ENCODE results near the gene TMEM54. TPM values are rescaled to one million over a fixed set of nuclear protein-coding genes. Genes with fewer than 3 reads are reported as not detected.

Gene TMEM54
- total and polyA plus RNA-seq, 9 of the 15 experiments (the other 6 are each of a cell fraction or from before 2014, with no cell fraction given) = 1.00 to 16.2 (median 8.2) TPM

DNA sequence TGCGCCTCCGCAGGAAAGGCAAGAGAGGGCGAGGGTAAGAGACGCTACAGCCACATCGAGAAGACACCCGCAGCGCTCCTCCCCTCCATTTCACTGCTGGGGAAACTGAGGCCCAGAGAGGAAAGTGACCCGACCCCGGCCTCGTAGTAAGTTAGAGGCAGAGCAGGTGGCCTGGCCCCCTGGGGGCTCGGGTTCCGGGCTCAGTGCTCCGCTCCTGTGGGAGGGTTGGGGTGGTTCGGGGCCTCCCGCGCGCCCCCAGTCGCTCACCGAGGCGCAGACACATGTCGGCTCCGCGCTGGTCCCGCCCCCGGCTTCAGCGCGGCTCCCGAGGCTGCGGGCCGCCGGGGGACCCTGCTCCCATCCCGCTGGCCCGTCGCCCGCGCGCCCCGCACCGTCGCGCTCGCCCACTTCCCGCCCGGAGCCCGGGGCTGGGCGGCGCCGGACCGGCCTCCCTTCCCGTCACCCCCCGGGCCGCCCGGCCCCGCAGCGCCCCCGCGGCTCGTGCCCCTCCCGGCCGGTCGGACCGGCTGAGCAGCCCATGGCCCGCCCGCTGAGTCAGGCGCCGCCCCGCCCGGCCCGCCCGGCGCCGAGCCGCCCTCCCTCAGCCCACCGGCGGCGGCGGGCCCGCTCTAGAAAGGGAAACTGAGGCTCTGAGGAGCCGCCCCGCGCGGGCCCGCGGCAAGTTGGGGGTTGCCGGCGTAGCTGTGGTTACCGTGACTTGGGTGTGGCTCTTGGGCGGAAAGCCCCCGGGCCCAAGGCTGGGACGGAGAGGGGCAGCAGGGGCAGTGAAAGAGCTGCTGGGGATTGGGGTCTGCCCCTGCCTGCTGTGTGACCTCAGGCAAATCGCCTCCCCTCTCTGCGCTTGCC, at the start of gene TMEM54 (continued):
- TF ChIP-seq, protein P1, sequence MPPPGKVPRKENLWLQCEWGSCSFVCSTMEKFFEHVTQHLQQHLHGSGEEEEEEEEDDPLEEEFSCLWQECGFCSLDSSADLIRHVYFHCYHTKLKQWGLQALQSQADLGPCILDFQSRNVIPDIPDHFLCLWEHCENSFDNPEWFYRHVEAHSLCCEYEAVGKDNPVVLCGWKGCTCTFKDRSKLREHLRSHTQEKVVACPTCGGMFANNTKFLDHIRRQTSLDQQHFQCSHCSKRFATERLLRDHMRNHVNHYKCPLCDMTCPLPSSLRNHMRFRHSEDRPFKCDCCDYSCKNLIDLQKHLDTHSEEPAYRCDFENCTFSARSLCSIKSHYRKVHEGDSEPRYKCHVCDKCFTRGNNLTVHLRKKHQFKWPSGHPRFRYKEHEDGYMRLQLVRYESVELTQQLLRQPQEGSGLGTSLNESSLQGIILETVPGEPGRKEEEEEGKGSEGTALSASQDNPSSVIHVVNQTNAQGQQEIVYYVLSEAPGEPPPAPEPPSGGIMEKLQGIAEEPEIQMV (tag; conservative IDR thresholded peaks at IDR 0.05; ENCODE audit: low read depth) = no peak
- TF ChIP-seq, protein P2, sequence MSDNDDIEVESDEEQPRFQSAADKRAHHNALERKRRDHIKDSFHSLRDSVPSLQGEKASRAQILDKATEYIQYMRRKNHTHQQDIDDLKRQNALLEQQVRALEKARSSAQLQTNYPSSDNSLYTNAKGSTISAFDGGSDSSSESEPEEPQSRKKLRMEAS (CRISPR knock-in tag; IDR thresholded peaks at IDR 0.05) = no peak
- TF ChIP-seq CTBP1 (IDR thresholded peaks at IDR 0.05; ENCODE audit: borderline replicate concordance) (0 out of 2 replicates have a peak, but pooled peaks have one; percentile 5), RBBP5 (IDR thresholded peaks at IDR 0.05; ENCODE audit: borderline replicate concordance, insufficient read depth, low read length, poor library complexity, severe bottlenecking) (peak; percentile 54), YY1 (IDR thresholded peaks at IDR 0.05; ENCODE audit: borderline replicate concordance in 1 of 3, control insufficient read depth in 1 of 3, extremely low read depth in 1 of 3, insufficient read depth in 3 of 3, insufficient read length in 1 of 3, insufficient replicate concordance in 2 of 3, low read depth in 1 of 3, low read length in 2 of 3) (peak in 1 of 3 experiments; percentile 11), PHB (CRISPR knock-in tag; IDR thresholded peaks at IDR 0.05) (0 out of 2 replicates have a peak, but pooled peaks have one; percentile 90), MAZ (CRISPR knock-in tag; conservative IDR thresholded peaks at IDR 0.05 in 1 of 2, IDR thresholded peaks at IDR 0.05 in 1 of 2) (peak in 1 of 2 experiments; percentile 43; a peak in 1 of 4 replicates), CHD4 (IDR thresholded peaks at IDR 0.05; ENCODE audit: insufficient read depth, insufficient replicate concordance, low read depth, low read length, poor library complexity, severe bottlenecking) (peak; percentile 32), POLR2AphosphoS5 (IDR thresholded peaks at IDR 0.05; ENCODE audit: control insufficient read depth, insufficient read depth, low read depth, low read length) (no peak)
- TF ChIP-seq, protein P3, sequence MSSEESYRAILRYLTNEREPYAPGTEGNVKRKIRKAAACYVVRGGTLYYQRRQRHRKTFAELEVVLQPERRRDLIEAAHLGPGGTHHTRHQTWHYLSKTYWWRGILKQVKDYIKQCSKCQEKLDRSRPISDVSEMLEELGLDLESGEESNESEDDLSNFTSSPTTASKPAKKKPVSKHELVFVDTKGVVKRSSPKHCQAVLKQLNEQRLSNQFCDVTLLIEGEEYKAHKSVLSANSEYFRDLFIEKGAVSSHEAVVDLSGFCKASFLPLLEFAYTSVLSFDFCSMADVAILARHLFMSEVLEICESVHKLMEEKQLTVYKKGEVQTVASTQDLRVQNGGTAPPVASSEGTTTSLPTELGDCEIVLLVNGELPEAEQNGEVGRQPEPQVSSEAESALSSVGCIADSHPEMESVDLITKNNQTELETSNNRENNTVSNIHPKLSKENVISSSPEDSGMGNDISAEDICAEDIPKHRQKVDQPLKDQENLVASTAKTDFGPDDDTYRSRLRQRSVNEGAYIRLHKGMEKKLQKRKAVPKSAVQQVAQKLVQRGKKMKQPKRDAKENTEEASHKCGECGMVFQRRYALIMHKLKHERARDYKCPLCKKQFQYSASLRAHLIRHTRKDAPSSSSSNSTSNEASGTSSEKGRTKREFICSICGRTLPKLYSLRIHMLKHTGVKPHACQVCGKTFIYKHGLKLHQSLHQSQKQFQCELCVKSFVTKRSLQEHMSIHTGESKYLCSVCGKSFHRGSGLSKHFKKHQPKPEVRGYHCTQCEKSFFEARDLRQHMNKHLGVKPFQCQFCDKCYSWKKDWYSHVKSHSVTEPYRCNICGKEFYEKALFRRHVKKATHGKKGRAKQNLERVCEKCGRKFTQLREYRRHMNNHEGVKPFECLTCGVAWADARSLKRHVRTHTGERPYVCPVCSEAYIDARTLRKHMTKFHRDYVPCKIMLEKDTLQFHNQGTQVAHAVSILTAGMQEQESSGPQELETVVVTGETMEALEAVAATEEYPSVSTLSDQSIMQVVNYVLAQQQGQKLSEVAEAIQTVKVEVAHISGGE (CRISPR knock-in tag; IDR thresholded peaks at IDR 0.05) = peak in 1 of 3 experiments; percentile 37; a peak in 1 of 6 replicates
- TF ChIP-seq, protein P4, sequence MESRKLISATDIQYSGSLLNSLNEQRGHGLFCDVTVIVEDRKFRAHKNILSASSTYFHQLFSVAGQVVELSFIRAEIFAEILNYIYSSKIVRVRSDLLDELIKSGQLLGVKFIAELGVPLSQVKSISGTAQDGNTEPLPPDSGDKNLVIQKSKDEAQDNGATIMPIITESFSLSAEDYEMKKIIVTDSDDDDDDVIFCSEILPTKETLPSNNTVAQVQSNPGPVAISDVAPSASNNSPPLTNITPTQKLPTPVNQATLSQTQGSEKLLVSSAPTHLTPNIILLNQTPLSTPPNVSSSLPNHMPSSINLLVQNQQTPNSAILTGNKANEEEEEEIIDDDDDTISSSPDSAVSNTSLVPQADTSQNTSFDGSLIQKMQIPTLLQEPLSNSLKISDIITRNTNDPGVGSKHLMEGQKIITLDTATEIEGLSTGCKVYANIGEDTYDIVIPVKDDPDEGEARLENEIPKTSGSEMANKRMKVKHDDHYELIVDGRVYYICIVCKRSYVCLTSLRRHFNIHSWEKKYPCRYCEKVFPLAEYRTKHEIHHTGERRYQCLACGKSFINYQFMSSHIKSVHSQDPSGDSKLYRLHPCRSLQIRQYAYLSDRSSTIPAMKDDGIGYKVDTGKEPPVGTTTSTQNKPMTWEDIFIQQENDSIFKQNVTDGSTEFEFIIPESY (CRISPR knock-in tag; IDR thresholded peaks at IDR 0.05) = no peak
- TF ChIP-seq, protein P5, sequence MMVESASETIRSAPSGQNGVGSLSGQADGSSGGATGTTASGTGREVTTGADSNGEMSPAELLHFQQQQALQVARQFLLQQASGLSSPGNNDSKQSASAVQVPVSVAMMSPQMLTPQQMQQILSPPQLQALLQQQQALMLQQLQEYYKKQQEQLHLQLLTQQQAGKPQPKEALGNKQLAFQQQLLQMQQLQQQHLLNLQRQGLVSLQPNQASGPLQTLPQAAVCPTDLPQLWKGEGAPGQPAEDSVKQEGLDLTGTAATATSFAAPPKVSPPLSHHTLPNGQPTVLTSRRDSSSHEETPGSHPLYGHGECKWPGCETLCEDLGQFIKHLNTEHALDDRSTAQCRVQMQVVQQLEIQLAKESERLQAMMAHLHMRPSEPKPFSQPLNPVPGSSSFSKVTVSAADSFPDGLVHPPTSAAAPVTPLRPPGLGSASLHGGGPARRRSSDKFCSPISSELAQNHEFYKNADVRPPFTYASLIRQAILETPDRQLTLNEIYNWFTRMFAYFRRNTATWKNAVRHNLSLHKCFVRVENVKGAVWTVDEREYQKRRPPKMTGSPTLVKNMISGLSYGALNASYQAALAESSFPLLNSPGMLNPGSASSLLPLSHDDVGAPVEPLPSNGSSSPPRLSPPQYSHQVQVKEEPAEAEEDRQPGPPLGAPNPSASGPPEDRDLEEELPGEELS (CRISPR knock-in tag; IDR thresholded peaks at IDR 0.05; ENCODE audit: borderline replicate concordance) = no peak

Data from K562 (cell line).